GM12874 (cell line): ENCODE measurements around the gene GTSF1L.

Experiments
- TF ChIP-seq, protein P1 (sequence below): IDR thresholded peaks from 2 replicates; pipeline ENCODE4 v1.5.1; 2011; ENCODE audit warnings: low read depth, mild to moderate bottlenecking, control low read depth, low read length, moderate library complexity; ENCODE audit not compliant: insufficient read depth

Gene GTSF1L

DNA sequence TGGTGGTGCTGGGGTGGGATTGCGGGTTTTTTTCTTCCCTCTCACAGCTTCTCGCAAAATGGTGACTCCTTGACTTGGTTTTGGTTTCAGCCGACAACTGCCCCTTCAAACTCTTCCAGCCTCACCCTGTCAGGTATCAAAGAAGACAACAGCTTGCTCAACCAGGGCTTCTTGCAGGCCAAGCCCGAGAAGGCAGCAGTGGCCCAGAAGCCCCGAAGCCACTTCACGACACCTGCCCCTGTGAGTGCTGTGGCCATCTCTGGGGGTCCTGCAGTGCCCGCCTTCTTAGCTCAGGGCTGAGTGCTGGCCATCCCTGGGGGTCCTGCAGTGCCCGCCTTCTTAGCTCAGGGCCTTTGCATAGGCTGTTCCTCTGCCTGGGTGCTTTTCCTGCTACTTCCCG, 11.8 kb downstream of the GTSF1L start:
- TF ChIP-seq, protein P1, sequence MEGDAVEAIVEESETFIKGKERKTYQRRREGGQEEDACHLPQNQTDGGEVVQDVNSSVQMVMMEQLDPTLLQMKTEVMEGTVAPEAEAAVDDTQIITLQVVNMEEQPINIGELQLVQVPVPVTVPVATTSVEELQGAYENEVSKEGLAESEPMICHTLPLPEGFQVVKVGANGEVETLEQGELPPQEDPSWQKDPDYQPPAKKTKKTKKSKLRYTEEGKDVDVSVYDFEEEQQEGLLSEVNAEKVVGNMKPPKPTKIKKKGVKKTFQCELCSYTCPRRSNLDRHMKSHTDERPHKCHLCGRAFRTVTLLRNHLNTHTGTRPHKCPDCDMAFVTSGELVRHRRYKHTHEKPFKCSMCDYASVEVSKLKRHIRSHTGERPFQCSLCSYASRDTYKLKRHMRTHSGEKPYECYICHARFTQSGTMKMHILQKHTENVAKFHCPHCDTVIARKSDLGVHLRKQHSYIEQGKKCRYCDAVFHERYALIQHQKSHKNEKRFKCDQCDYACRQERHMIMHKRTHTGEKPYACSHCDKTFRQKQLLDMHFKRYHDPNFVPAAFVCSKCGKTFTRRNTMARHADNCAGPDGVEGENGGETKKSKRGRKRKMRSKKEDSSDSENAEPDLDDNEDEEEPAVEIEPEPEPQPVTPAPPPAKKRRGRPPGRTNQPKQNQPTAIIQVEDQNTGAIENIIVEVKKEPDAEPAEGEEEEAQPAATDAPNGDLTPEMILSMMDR: no peak

DNA sequence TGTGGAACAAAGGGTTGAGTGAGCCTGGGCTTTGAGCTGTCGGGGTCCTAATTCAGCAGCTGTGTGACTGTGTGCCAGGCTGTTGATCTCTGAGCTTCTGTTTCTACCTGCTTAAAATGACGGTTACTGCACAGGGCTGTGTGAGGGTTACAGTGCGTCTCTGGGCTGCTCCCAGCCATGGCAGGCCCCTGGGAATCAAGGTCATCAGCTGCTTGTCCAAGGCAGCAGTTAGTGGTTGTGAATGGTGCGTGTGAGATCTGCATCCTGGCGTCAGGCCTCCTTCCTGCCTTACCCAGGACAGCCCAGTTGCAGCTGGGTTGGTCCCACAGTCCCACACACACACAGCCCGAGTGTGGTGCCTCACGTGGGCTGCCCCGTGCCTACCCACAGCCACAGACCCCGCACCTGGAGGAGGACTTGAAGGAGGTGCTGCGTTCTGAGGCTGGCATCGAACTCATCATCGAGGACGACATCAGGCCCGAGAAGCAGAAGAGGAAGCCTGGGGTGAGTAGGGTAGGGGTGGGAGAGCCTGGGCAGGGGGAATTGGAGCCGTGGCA, 15.6 kb downstream of the GTSF1L start:
- TF ChIP-seq, protein P1: no peak

DNA sequence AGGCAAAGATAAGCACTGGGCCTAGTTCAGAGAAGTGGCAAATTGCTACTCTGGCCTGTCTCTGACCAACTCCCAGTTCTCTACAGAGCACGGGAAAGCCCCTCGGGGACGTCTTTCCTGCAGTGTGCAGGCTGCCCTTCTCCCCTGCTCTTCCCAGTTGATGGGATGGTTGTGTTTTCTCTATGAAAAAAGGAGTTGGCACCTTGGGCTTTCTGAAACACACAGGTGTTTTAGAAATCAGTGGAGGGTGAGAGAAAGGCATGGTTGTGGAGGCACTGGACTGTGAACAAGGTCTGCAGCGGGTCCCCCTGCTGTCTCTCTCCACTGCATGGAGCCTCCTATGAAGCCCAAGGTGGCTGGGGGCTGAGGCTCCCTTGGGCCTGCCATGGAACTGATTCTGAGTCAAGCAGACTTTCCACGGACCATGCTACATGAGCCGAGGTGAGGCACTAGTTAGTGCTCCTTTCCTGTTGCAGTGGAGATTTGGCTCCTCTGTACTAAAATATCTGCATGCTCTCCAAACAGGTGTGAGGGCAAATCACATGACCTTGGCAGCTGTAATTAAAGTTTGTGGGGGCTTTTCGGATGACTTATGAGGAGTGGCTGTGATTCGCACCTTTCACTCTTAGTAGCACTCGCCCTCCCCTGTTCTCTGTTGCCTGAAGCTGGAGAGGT, 16.3 kb downstream of the GTSF1L start:
- TF ChIP-seq, protein P1: no peak

DNA sequence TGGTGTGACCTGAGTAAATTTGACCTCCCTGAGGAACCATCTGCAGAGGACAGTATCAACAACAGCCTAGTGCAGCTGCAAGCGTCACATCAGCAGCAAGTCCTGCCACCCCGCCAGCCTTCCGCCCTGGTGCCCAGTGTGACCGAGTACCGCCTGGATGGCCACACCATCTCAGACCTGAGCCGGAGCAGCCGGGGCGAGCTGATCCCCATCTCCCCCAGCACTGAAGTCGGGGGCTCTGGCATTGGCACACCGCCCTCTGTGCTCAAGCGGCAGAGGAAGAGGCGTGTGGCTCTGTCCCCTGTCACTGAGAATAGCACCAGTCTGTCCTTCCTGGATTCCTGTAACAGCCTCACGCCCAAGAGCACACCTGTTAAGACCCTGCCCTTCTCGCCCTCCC, 24.3 kb downstream of the GTSF1L start:
- TF ChIP-seq, protein P1: no peak

DNA sequence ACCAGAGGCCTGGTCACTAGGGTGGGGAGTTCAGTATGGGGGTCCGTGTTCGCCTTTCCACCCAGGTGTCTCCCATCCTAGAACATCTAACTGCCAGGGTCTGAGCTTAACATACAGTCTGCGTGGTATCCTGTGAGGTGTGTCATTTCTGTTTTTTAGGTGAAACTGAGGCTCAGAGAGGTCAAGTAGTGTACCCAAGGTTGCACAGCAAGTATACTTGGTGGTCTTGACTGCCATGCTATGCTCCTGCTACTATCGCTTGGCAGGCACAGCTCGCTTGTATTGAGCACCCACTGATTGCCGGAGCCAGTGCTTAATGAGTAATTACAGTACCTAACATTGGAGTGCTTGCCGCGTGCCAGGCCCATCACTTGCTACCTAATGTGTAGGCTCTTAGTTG, 26.2 kb downstream of the GTSF1L start:
- TF ChIP-seq, protein P1: no peak

DNA sequence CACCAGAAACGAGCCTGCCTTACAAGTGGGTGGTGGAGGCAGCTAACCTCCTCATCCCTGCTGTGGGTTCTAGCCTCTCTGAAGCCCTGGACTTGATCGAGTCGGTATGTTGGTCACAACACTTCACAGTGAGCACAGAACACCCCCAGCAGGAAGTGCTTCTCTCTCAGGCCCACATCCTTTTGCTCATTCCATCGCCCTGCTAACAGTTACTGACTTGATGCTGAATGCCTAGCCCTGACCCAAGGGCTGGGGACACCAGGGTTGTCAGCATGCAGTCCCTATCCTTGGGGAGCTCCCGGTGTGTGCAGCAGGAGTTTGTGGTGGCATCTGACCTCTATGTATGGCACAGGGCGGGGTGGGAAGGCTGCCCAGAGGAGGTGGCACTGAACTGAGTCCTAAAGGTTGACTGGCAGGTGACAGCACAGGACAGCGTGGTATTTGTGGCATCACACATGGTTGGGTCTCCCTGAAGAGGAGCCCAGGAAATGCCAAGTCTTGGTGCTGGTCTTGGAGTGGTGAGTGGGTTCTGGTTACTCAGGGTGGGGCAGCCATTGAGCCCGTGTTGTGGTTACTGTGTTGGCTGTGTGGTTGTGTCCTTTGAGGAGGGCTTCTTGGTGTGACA, 26.7 kb downstream of the GTSF1L start:
- TF ChIP-seq, protein P1: no peak

DNA sequence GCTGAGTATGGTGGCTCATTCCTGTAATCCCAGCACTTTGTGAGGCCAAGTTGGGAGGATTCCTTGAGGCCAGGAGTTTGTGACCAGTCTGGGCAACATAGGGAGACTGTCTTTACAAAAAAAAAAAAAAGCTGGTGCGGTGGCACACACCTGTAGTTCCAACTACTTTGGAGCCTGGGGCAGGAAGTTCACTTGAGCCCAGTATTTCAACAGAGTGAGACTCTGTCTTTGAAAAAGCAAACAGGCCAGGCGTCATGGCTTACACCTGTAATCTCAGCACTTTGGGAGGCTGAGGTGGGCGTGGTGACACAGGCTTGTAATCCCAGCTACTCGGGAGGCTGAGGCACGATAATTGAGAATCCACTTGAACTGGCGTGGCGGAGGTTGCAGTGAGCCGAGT, 31.2 kb downstream of the GTSF1L start:
- TF ChIP-seq, protein P1: no peak
